Fibroblast of the aortic adventitia (primary cell): ENCODE results near the gene DTX3. TPM values are rescaled to one million over a fixed set of nuclear protein-coding genes. Genes with fewer than 3 reads are reported as not detected.

Source experiments
- DNase-seq: peaks from one replicate; pipeline ENCODE4 v3.0.0-alpha.2; 2010; ENCODE audit warnings: low read depth
- H3K4me3 ChIP-seq: 2 replicates; pipeline ENCODE4 v1.5.1; 2011; ENCODE audit warnings: low read depth, mild to moderate bottlenecking, control low read depth, low read length, moderate library complexity
- CTCF ChIP-seq: IDR thresholded peaks from 2 replicates; pipeline ENCODE4 v1.5.1; 2011; ENCODE audit warnings: mild to moderate bottlenecking, low read length, control low read depth, inconsistent platforms; ENCODE audit not compliant: insufficient read depth
- total RNA-seq: library from RNA; depleted of rRNA; stranded (reverse); fragments of >200 nt; gene quantifications from 2 replicates; pipeline ENCODE4 v1.2.3, GENCODE V29; 2012; ENCODE audit warnings: low replicate concordance

The DTX3 gene
- total RNA-seq, 1 donor, result 16.9 TPM

GRCh38 chr12:57611827-57612710, 7.4 kb downstream of the DTX3 start:
- H3K4me3 ChIP-seq, result peak overlapping the region; percentile 72
- no peak for DNase-seq
- no peak for TF ChIP-seq CTCF

GRCh38 chr12:57612711-57613426, 8.2 kb downstream of the DTX3 start:
- no peak for TF ChIP-seq CTCF
- H3K4me3 ChIP-seq, result no peak overlapping the region
- DNase-seq, result no peak

- DNase-seq, result no peak
- TF ChIP-seq CTCF, result no peak
Measured at GRCh38 chr12:57613427-57614109, 8.9 kb downstream of the DTX3 start.

GRCh38 chr12:57614178-57614947, 9.7 kb downstream of the DTX3 start:
- TF ChIP-seq CTCF, result no peak
- peak; percentile 29 for DNase-seq
- H3K4me3 ChIP-seq, result no peak overlapping the region

More at GRCh38 chr12:57613427-57614109, 8.9 kb downstream of the DTX3 start:
- H3K4me3 ChIP-seq, result no peak overlapping the region

GRCh38 chr12:57614948-57615500, 10.4 kb downstream of the DTX3 start:
- no peak for TF ChIP-seq CTCF
- no peak overlapping the region for H3K4me3 ChIP-seq
- no peak for DNase-seq

GRCh38 chr12:57615637-57616036, 11.0 kb downstream of the DTX3 start:
- no peak overlapping the region for H3K4me3 ChIP-seq
- TF ChIP-seq CTCF, result no peak
- DNase-seq, result no peak
